HepG2 (cell line): ENCODE measurements around the gene HHIPL1. TPM values are rescaled to one million over a fixed set of nuclear protein-coding genes. Genes with fewer than 3 reads are reported as not detected.
A peak's percentile ranks its signal among the peaks of the same experiment; 100 is the strongest.

Source experiments
- AGO2 ChIP-seq: fragments of 200-400 bp; formaldehyde crosslinking; optimal IDR thresholded peaks from 2 replicates; pipeline ENCODE3; 2017; ENCODE audit warnings: mild to moderate bottlenecking, low read depth, low read length, moderate library complexity
- ATF6 ChIP-seq: sonication (generic); formaldehyde crosslinking; conservative IDR thresholded peaks from 2 replicates; pipeline ENCODE4 v1.4.0; 2020; ENCODE audit warnings: missing genetic modification reagents
- IRX3 ChIP-seq: sonication (generic); formaldehyde crosslinking; IDR thresholded peaks from 2 replicates; pipeline ENCODE4 v1.8.1; 2023; ENCODE audit warnings: mild to moderate bottlenecking, low read depth, missing genetic modification reagents, borderline replicate concordance
- MATR3 ChIP-seq: sonication (generic); formaldehyde crosslinking; IDR thresholded peaks from 2 replicates; pipeline ENCODE4 v1.4.0; 2020; ENCODE audit warnings: missing genetic modification reagents
- NR2F6 ChIP-seq, 2 experiments: IDR thresholded peaks; 2 replicates each; pipeline ENCODE4 v1.6.1; 2016; ENCODE audit warnings: antibody characterized with exemption in 1 of 2, mild to moderate bottlenecking in 1 of 2
- PHF21A ChIP-seq: sonication (generic); formaldehyde crosslinking; IDR thresholded peaks from 2 replicates; pipeline ENCODE4 v1.5.0; 2020; ENCODE audit warnings: mild to moderate bottlenecking, missing genetic modification reagents
- SALL1 ChIP-seq: sonication (generic); formaldehyde crosslinking; IDR thresholded peaks from 2 replicates; pipeline ENCODE4 v1.8.0; 2022; ENCODE audit warnings: mild to moderate bottlenecking, missing genetic modification reagents
- STAT6 ChIP-seq: sonication (generic); formaldehyde crosslinking; IDR thresholded peaks from 2 replicates; pipeline ENCODE4 v1.4.0; 2020; ENCODE audit warnings: missing genetic modification reagents, mild to moderate bottlenecking, borderline replicate concordance
- ZBTB46 ChIP-seq: sonication (generic); formaldehyde crosslinking; IDR thresholded peaks from 2 replicates; pipeline ENCODE4 v1.4.0; 2020; ENCODE audit warnings: mild to moderate bottlenecking, missing genetic modification reagents, borderline replicate concordance
- ZNF143 ChIP-seq: sonication (generic); formaldehyde crosslinking; IDR thresholded peaks from 2 replicates; pipeline ENCODE4 v1.4.0; 2020; ENCODE audit warnings: missing genetic modification reagents
- ZNF205 ChIP-seq: IDR thresholded peaks from 2 replicates; pipeline ENCODE4 v1.6.1; 2018; ENCODE audit warnings: missing biosample characterization, missing genetic modification reagents
- ZNF530 ChIP-seq: sonication (generic); formaldehyde crosslinking; IDR thresholded peaks from 2 replicates; pipeline ENCODE4 v1.5.0; 2020; ENCODE audit warnings: low read depth, mild to moderate bottlenecking, missing genetic modification reagents
- ZNF550 ChIP-seq: sonication (generic); formaldehyde crosslinking; IDR thresholded peaks from 2 replicates; pipeline ENCODE4 v1.4.0; 2020; ENCODE audit warnings: mild to moderate bottlenecking, missing genetic modification reagents, borderline replicate concordance
- ZNF574 ChIP-seq: sonication (generic); formaldehyde crosslinking; IDR thresholded peaks from 2 replicates; pipeline ENCODE4 v1.4.0; 2020; ENCODE audit warnings: missing genetic modification reagents
- ZNF660 ChIP-seq: sonication (generic); formaldehyde crosslinking; IDR thresholded peaks from 2 replicates; pipeline ENCODE4 v1.5.1; 2020; ENCODE audit warnings: mild to moderate bottlenecking, low read depth, missing genetic modification reagents, borderline replicate concordance
- ZNF687 ChIP-seq: sonication (generic); formaldehyde crosslinking; IDR thresholded peaks from 2 replicates; pipeline ENCODE4 v1.5.1; 2020; ENCODE audit warnings: mild to moderate bottlenecking, missing genetic modification reagents, moderate library complexity
- polyA plus RNA-seq, 8 experiments: library from polyadenylated mRNA; depleted of rRNA in 3 of 8; stranded (reverse) in 7 of 8; unstranded in 1 of 8; fragments of >200 nt; fragmentation: Illumina TruSeq in 4 of 8; extraction: Trizol in 4 of 8; gene quantifications; 2 replicates each; pipeline versions ENCODE4 v1.2.1 to v1.2.3, GENCODE V29; 2011 to 2016; ENCODE audit warnings: low read depth in 4 of 8, missing spikeins in 1 of 8, mixed read lengths in 1 of 8; ENCODE audit not compliant: insufficient read depth in 1 of 8
- total RNA-seq, 5 experiments: library from RNA; depleted of rRNA; stranded (reverse); fragments of >200 nt; fragmentation: Illumina TruSeq; extraction: Trizol; gene quantifications; 2 replicates each; pipeline ENCODE4 v1.2.3, GENCODE V29; 2016; ENCODE audit warnings: low read depth in 1 of 5

Gene HHIPL1
- total and polyA plus RNA-seq, 2 of the 13 experiments (the other 11 are each of a cell fraction or from before 2014, with no cell fraction given), result not detected

GRCh38 chr14:99649643-99650042 lies 4.7 kb downstream of the HHIPL1 start (continued):
- TF ChIP-seq ATF6 (CRISPR knock-in tag), result no peak
- peak; percentile 84 for TF ChIP-seq ZNF687 (CRISPR knock-in tag)
- TF ChIP-seq NR2F6 (IDR thresholded peaks at IDR 0.05), result peak; percentile 25; the same call in 1 of the 2 replicates
- TF ChIP-seq NR2F6 (CRISPR knock-in tag; IDR thresholded peaks at IDR 0.05), result peak; percentile 70; the same call in 1 of the 2 replicates
- no peak for TF ChIP-seq MATR3
- no peak for TF ChIP-seq AGO2
- no peak for TF ChIP-seq ZNF550 (CRISPR knock-in tag)
- peak; percentile 38; the same call in 1 of the 2 replicates for TF ChIP-seq ZNF574 (CRISPR knock-in tag)
- TF ChIP-seq ZNF660 (CRISPR knock-in tag), result no peak
- TF ChIP-seq SALL1, result peak; percentile 75
- no peak for TF ChIP-seq ZNF205 (CRISPR knock-in tag)
- TF ChIP-seq IRX3 (CRISPR knock-in tag), result no peak
- TF ChIP-seq STAT6, result no peak
- TF ChIP-seq ZNF143 (CRISPR knock-in tag), result peak; percentile 65
- TF ChIP-seq PHF21A (CRISPR knock-in tag), result no peak
- TF ChIP-seq ZBTB46 (CRISPR knock-in tag), result no peak
- no peak for TF ChIP-seq ZNF530
